HUDEP-2 (cell line): ENCODE measurements around the gene SHROOM3.
"Not testable (repeated sequence)": the region's sequence is repeated elsewhere in the genome, so short reads cannot be mapped to it uniquely, and the experiment has no call there.

Experiments used
- DNase-seq, 76 experiments: peaks; one replicate each; lab custom pipeline; 2025; ENCODE audit not compliant: unreplicated experiment in 76 of 76; lab: John Stamatoyannopoulos, UW

The SHROOM3 gene

GRCh38 chr4:76708971-76709771 is 274.1 kb downstream of the SHROOM3 start:
- no peak for DNase-seq

- no peak for DNase-seq
Observed at GRCh38 chr4:76709772-76710090, 274.7 kb downstream of the SHROOM3 start.

DNA sequence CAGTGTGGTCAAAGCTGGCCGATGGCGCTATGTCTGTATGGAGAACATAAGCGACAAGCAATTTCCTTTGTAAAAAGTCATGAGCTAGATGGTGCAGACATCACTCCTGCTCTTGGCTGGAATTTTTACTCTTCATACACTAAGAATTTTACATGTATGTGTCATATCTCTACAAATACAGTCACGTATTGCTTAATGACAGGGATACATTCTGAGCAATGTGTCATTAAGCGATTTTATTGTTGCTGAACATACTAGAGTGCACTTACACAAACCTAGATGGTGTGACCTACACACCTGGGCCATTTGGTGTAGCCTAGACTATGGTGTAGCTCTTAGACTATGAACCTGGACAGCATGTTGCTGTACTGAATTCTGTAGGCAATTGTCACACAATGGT is 277.5 kb downstream of the SHROOM3 start:
- DNase-seq: no peak

DNA sequence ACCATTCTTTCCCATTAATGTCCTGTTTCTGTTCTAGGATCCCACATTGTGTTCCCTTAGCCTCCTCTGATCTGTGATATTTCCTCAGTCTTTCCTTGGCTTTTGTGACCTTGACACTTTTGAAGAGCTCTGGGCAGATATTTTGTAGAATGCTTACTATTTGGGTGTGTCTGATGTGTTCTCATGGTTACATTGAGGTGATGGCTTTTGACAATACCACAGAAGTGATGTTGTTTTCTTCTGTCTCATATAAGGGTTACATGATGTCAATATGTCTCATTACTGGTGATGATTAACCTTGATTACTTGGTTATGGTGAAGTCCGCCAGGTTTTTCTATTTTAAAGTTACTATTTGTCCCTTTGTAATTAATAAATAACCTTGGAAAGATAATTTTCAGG is 279.2 kb downstream of the SHROOM3 start:
- no peak for DNase-seq

DNA sequence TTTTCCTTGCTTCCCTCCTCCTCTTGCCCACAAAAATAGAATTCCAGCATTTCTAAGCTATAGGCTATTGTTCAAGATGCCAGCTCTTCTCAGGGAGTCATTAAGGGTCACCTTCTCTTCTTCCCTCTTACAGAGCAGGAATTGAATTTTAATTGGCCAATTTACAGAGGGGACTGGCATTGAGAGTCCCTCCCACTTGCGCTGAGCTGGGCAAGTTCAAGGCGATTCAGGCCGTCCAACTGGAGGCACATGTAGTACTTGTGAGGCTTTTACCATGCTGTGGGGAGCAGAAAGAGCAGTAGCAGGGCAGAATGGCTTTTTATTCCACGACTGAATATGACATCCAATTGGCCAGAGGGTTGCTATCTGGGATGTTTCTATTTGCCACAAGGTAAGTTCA is 281.0 kb downstream of the SHROOM3 start:
- no peak for DNase-seq

- no peak for DNase-seq
Observed at GRCh38 chr4:76716658-76717057, 281.6 kb downstream of the SHROOM3 start.

- DNase-seq: no peak
Observed at GRCh38 chr4:76717431-76717830, 282.4 kb downstream of the SHROOM3 start.

DNA sequence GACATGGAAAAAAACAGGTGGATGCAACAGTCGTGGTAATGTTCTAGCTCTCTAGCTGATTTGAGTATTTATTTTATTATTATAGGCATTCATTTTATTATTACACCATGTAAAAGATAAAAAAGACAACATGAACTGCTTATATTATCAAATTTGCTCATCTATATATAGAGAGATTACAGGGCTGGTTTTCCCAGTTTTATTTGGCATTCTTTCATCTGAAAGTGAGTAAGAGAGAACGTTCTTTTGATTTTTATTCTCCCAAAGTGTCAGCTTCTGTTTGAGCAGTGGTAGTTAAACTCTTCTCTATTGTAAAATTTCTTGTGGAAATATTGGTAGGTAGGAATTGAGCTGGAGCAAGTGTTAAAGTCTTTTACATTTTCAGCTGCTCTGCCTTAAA is 283.0 kb downstream of the SHROOM3 start:
- DNase-seq: no peak

GRCh38 chr4:76718831-76719230 is 283.8 kb downstream of the SHROOM3 start:
- DNase-seq: no peak

- DNase-seq: no peak
Observed at GRCh38 chr4:76720121-76720520, 285.1 kb downstream of the SHROOM3 start.

DNA sequence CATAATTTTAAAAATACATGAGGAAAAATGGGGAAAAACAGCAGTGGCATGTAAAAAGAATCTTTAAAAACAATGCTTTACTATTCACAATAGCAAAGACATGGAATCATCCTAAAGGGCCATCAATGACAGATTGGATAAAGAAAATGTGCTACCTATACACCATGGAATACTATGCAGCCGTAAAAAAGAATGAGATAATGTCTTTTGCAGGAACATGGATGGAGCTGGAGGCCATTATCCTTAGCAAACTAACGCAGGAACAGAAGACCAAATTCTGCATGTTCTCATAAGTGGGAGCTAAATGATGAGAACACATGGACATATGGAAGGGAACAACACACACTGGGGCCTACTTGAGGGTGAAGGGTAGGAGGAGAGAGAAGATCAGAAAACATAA is 287.1 kb downstream of the SHROOM3 start:
- DNase-seq: not testable (repeated sequence)

- no peak for DNase-seq
Observed at GRCh38 chr4:76722838-76723237, 287.8 kb downstream of the SHROOM3 start.

DNA sequence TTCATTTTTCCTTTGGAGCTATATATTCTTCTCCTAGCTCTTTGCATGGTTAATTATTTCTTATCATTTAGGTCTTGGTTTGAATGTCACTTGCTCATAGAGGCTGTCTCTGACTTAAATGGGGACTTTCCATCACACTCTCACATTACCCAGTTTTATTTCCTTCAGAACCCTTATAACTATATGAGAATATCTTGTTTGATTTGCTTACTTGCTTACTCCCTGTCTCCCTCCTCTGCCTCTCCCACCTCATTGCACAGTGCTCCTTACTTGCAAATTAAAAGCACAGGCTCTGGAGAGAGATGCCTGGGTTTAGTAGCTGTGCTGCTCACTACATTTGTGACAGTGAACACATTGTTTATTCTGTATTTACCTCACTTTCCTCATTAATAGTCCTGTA is 288.3 kb downstream of the SHROOM3 start:
- no peak for DNase-seq

DNA sequence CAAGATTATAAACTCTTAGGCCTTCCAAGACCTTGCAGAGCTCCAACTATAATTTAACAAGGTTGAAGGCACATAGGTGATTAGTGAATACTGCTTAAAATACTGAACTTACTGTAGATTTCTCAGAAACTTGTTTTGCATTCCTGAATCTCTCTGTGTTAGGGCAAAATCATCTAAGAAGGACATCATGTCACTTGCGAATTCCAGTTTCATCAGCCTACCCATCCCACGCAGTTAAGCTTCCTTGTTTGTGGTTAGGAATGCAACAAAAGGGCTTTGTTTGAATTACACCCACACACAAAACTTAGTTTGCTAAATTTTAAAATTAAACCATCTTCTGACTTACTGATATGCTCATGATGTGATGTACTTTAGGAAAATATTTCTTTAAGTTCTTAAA is 288.9 kb downstream of the SHROOM3 start:
- DNase-seq: no peak

GRCh38 chr4:76725039-76725438 is 290.0 kb downstream of the SHROOM3 start:
- no peak for DNase-seq

DNA sequence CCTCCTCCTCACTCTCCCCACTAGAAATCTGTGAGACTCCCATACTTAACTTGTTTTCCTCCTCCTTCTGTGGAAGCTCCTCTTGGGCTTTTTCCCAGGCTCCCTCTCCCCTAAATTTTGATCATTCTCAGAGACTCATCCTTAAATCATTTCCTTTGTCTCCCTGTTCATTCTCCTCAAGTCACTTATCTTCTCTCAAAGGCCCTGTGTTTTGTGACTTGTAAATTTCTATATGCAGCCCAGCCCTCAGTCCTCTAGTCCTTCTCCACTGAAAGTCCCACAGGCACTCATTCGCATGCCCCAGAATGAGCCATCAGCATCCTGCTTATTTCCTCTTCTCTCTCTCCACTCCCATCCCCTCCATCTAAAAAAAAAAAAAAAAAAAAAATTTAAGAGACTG is 291.1 kb downstream of the SHROOM3 start:
- DNase-seq: no peak

GRCh38 chr4:76726631-76727030 is 291.6 kb downstream of the SHROOM3 start:
- DNase-seq: no peak

- DNase-seq: not testable (repeated sequence)
Observed at GRCh38 chr4:76727934-76728333, 292.9 kb downstream of the SHROOM3 start.

DNA sequence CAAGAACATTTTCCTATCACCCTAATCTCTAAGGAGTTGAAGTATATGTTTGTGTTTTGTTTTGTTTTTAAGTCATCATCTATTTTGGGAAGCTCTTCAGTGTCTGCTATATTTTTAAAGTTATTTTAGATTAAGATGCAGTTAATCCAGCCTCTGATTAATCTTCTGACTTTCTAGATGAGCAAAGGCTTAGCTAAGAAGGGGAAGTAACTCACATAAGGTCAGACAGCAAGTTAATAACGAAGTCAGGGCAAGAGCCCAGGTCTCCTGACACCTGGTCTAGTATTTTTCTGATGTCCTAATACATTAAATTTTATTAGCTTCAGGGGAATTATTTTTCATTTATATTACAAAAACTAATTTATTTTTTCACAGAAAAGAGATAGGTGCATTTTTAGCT is 294.4 kb downstream of the SHROOM3 start:
- no peak for DNase-seq

DNA sequence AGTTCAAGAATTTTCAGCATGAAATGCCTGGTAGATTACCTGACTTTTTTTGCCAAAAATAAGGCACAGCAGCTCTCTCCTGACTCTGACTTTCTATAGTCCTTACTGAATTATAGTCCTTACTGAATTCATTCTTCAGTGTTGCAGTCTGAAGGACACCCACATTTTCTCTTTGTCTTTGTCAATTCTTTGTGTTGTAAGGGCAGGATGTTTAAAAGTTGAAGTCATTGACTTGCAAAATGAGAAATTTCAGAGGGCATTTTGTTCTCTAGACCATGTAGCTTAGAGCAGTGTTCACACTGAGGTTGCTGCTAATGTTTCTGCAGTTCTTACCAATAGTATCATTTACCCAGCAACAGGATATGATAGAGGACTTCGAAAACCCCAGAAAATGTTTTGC is 295.0 kb downstream of the SHROOM3 start:
- no peak for DNase-seq

DNA sequence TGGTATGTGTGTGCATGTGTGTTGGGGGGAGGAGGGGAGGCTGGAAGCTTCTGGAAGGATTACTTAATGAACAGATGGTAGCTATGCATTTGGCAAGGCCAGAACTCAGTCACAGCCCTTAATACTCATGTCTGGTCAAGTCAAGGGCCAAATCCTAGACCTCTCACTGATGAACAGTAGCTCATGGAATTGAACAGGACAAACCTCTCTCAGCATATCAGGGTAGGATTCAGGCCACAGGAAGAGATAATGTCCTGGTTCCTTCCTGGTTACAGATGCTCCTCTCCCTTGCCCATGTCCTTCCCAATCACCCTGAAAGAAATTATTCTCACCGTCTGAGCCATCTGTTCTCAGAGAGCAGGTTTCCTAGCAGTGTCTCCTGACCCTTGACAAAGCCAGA is 297.2 kb downstream of the SHROOM3 start:
- DNase-seq: no peak

GRCh38 chr4:76733068-76733771 is 298.2 kb downstream of the SHROOM3 start:
- no peak for DNase-seq
